Astrocyte (in vitro differentiated cells and primary cell): ENCODE results near the gene HYLS1.

Experiments
- CTCF ChIP-seq: IDR thresholded peaks from 2 replicates; pipeline ENCODE4 v1.5.1; 2011; ENCODE audit warnings: low read depth, mild to moderate bottlenecking, inconsistent platforms, low read length, moderate library complexity; ENCODE audit not compliant: insufficient read depth
- EZH2 ChIP-seq: IDR thresholded peaks from 2 replicates; pipeline ENCODE4 v1.6.1; 2012; ENCODE audit warnings: mild to moderate bottlenecking, low read length, inconsistent platforms; ENCODE audit not compliant: insufficient read depth

DNA sequence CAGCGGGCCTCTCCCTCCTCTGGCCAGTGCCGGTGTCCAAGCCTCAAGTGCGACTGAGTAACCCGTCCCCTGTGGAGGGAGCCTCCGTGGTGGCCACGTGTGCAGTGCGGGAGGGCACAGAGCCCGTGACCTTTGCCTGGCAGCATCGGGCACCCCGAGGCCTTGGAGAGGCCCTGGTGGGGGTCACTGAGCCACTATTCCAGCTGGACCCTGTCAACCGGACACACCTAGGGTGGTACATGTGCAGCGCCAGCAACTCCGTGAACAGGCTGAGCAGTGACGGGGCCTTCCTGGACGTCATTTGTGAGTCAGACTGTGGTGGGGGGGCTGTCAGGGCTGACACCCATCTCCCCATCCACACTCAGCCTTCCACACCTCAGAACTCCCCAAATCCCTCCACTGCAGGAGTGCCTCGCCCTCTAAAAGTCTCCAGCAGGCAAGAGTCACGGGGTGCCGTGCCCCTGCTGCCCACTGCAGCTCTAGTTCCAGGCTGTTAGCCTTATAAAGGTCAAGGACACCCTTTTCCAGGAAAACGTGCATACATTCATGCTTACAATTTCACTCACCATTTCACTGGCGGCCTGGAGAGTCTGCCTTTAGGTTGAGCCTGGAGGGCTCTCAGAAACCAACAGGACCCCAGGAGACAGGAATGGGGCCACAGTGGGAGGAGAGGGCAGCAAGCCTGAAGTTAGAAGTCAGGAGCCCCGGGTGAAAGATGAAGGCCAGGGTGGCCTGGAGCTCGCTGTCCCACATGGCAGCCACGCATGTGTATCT lies 61.0 kb downstream of the HYLS1 start:
- TF ChIP-seq CTCF (no peak), EZH2 (no peak)
